Measurements from ENCODE around the gene NFYA. TPM values are rescaled to one million over a fixed set of nuclear protein-coding genes. Genes with fewer than 3 reads are reported as not detected.

Gene NFYA
- total and polyA plus RNA-seq, 5 experiments from 2014 or later = 17.0 to 60.0 (median 27.9) TPM

DNA sequence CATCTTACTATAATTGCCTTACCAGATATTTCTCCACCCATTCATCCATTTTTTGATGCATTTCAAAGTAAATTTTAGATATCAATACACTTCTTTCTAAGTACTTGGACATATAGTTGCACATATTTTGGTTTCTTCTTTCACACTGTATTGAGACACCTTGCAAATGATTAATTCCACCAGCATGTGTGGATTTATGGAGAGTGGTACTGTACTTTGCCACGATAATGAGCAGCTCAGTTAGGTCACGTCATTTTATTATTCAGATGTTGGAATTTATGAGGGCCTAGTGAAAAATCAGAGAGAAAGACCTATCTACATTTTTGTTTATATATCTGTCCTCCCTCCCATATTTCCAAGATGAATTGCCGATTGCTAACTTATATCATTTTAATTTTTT is 5.3 kb downstream of the NFYA start:
- ATAC-seq (no peak), DNase-seq (no peak)
- H3K36me3 Mint-ChIP-seq = peaks cover 8 to 36% (median 9%) of the 10 kb centered on the region in 3 donors
- H3K27ac Mint-ChIP-seq = peak overlapping the region in 5 of 10 donors; percentile 20 to 92 (median 31)
- POLR2A ChIA-PET = no interaction called here
- H3K27me3 Mint-ChIP-seq = no peaks in the 10 kb centered on the region
- H3K9me3 Mint-ChIP-seq = no peaks in the 10 kb centered on the region
- peaks cover 33 to 88% (median 75%) of the 10 kb centered on the region in 4 donors for H3K4me1 Mint-ChIP-seq
- no peak overlapping the region for H3K4me3 Mint-ChIP-seq

DNA sequence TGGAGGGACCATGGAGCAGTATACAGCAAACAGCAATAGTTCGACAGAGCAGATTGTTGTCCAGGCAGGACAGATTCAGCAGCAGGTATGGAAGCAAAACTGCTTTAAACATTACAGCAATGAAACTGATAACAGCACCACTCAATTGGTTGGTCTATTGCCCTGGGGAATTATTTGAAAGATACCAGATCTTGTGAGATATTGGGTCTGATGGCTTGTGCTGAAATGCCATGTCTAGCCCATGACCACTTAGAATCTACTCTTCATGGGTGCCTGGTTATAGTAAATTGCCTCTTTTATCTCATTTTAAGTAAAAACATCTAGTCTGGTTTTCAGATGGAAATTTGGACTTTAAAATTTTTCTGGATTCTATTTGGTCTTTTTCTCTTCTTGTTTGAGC is 6.3 kb downstream of the NFYA start:
- POLR2A ChIA-PET = interaction anchor here (0.6 kb wide), 1 partner anchor 1850 kb away, joined by 5 read pairs; the partner anchor contains the start of gene CNPY3
- Mint-ChIP-seq H3K9me3 (no peaks in the 10 kb centered on the region), H3K27ac (peak overlapping the region in 9 of 10 donors; percentile 75 to 95 (median 89)), H3K36me3 (peaks cover 4 to 45% (median 15%) of the 10 kb centered on the region in 3 donors), H3K4me1 (peaks cover 30 to 89% (median 80%) of the 10 kb centered on the region in 4 donors), H3K4me3 (peak overlapping the region in 3 of 10 donors; percentile 12 to 31 (median 26)), H3K27me3 (no peaks in the 10 kb centered on the region)
- no peak for DNase-seq
- ATAC-seq = no peak

- Mint-ChIP-seq H3K4me1 (peaks cover 19 to 76% (median 69%) of the 10 kb centered on the region in 4 donors), H3K9me3 (no peaks in the 10 kb centered on the region), H3K4me3 (peak overlapping the region; percentile 74 to 89 (median 82)), H3K27ac (peak overlapping the region; percentile 88 to 95 (median 92)), H3K27me3 (no peaks in the 10 kb centered on the region), H3K36me3 (peaks cover 4 to 57% (median 21%) of the 10 kb centered on the region in 3 donors)
- ATAC-seq = peak; percentile 92 to 97
- POLR2A ChIA-PET = interaction anchor here (1.0 kb wide), 1 partner anchor 8 kb away, joined by 5 read pairs; the partner anchor contains the start of genes NFYA and OARD1
- DNase-seq = peak in 5 of 10 donors; percentile 7 to 46 (median 34)
Measured at GRCh38 chr6:41080621-41081020, 7.8 kb downstream of the NFYA start.

DNA sequence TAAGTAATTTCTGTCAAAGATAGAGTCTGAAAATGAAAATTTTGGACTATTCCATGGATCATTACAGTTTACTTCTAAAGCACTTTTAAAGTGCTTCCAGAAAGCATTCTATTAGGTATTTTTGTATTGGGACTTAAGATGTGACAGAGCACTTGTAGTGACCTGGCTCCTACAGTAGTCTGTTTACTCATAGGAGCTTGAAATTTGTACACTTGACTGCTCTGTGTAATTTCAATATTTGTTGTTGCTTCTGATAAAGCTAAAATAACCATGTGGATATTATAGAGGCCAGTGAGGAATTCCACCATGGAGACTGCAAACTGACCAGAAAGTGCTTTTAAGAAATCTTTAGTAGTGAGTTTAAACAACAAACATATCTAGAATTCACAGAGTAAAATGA is 10.3 kb downstream of the NFYA start:
- peak overlapping the region in 1 of 10 donors; percentile 59 for H3K27ac Mint-ChIP-seq
- H3K36me3 Mint-ChIP-seq = peaks cover 4 to 78% (median 23%) of the 10 kb centered on the region in 3 donors
- POLR2A ChIA-PET = no interaction called here

GRCh38 chr6:41085182-41085581 is 12.4 kb downstream of the NFYA start:
- ATAC-seq (no peak), DNase-seq (no peak)
- H3K27ac Mint-ChIP-seq = no peak overlapping the region
- H3K4me3 Mint-ChIP-seq = no peak overlapping the region
- H3K9me3 Mint-ChIP-seq = no peaks in the 10 kb centered on the region
- H3K36me3 Mint-ChIP-seq = peaks cover 0 to 86% (median 20%) of the 10 kb centered on the region in 3 donors
- no peaks in the 10 kb centered on the region for H3K27me3 Mint-ChIP-seq
- H3K4me1 Mint-ChIP-seq = peaks cover 16 to 48% (median 42%) of the 10 kb centered on the region in 4 donors
- POLR2A ChIA-PET = no interaction called here

More for the DNA sequence above, 10.3 kb downstream of the NFYA start:
- Mint-ChIP-seq H3K9me3 (no peaks in the 10 kb centered on the region), H3K27me3 (no peaks in the 10 kb centered on the region), H3K4me3 (no peak overlapping the region), H3K4me1 (peaks cover 18 to 63% (median 59%) of the 10 kb centered on the region in 4 donors)
- DNase-seq = no peak
- no peak for ATAC-seq

DNA sequence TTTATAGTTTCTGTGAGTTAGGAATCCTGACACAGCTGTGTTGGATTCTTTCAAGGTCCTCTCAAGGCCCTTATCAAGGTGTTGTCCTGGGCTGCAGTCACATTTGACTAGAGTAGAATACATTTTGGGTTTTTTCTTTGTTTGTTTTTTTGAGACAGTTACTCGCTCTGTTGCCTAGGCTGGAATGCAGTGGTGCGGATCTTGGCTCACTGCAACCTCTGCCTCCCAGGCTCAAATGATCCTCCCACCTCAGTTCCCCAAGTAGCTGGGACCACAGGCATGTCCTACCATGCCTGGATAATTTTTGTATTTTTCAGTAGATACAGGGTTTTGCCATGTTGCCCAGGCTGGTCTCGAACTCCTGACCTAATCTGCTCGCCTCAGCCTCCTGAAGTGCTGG is 15.7 kb downstream of the NFYA start:
- H3K4me1 Mint-ChIP-seq = peaks cover 4 to 16% (median 12%) of the 10 kb centered on the region in 4 donors
- DNase-seq (no peak), ATAC-seq (no peak)
- peaks cover 0 to 91% (median 29%) of the 10 kb centered on the region in 3 donors for H3K36me3 Mint-ChIP-seq
- H3K27ac Mint-ChIP-seq = peak overlapping the region in 1 of 10 donors; percentile 40
- POLR2A ChIA-PET = no interaction called here
- H3K27me3 Mint-ChIP-seq = no peaks in the 10 kb centered on the region
- no peaks in the 10 kb centered on the region for H3K9me3 Mint-ChIP-seq
- no peak overlapping the region for H3K4me3 Mint-ChIP-seq

DNA sequence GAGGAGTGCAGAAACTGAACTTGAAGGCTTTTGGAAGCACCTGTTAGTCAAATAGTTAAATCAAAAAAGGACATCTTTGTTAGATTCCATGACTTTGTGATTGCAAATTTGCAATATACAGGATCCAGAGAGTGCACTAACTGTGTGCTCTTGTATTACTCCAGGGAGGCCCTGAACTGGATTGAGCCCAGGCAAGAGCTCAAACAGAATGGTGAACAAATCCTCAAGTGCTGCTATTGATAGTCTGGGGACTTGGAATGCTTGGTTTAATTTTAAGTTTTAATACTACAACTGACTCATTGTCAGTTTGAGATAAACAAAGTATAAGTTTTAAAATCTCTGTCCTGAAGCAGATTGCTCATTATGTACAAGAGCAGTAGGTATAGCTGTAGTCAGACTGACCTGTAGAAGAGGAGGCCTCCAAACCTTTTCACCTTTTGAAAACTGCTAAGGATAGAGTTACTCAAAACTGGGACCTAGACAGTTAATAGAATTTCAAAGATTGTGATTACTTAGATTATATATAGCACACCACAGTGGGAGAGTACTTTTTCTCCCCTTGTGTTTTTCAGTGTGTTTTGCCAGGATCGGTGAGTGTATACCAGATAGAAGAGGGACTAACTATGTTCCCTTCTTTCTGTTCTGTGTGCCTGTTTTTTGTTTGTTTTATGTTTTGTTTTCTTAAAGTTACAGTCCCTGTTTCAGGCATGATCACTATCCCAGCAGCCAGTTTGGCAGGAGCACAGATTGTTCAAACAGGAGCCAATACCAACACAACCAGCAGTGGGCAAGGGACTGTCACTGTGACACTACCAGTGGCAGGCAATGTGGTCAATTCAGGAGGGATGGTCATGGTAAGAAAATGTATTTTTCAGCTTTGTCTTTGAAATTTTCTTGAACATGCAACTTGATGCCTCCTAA is 18.3 kb downstream of the NFYA start:
- H3K4me3 Mint-ChIP-seq = no peak overlapping the region
- H3K27ac Mint-ChIP-seq = peak overlapping the region in 4 of 10 donors; percentile 2 to 52 (median 26)
- DNase-seq (no peak), ATAC-seq (no peak)
- H3K9me3 Mint-ChIP-seq = no peaks in the 10 kb centered on the region
- H3K36me3 Mint-ChIP-seq = peaks cover 8 to 91% (median 36%) of the 10 kb centered on the region in 3 donors
- H3K4me1 Mint-ChIP-seq = peaks cover under 1 to 13% (median 7%) of the 10 kb centered on the region in 4 donors
- no peaks in the 10 kb centered on the region for H3K27me3 Mint-ChIP-seq
- POLR2A ChIA-PET = no interaction called here

DNA sequence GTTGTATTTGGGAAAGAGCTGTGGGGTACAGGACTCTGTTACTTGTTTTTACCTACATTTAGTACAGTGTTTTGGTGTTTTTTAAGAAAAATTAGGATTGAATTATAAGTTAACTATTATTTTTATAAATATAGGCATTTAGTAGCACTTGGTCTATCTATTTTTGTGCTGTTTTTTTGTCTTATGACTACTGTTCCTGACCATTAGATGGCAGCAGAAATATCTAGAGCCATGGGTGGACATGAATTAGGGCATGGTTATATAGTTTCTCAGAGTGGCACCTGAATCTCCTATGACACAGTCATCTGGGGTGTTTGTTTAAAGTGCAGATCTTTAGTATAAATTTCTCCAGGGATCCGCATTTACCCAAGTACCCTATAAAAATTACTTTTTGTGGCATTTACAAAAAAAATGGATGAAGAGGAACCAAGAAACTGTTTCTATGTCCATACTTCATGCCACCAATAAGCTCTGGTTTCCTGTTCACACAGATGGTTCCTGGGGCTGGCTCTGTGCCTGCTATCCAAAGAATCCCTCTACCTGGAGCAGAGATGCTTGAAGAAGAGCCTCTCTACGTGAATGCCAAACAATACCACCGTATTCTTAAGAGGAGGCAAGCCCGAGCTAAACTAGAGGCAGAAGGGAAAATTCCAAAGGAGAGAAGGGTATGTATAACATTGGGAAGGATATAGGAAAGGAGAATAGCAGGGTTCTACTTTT is 19.8 kb downstream of the NFYA start:
- Mint-ChIP-seq H3K36me3 (peaks cover 8 to 93% (median 43%) of the 10 kb centered on the region in 3 donors), H3K4me1 (peaks cover 0 to 18% (median 9%) of the 10 kb centered on the region in 4 donors), H3K9me3 (no peaks in the 10 kb centered on the region), H3K27ac (peak overlapping the region in 3 of 10 donors; percentile 29 to 51 (median 43)), H3K4me3 (no peak overlapping the region), H3K27me3 (no peaks in the 10 kb centered on the region)
- no peak for DNase-seq
- ATAC-seq = no peak
- POLR2A ChIA-PET = no interaction called here

DNA sequence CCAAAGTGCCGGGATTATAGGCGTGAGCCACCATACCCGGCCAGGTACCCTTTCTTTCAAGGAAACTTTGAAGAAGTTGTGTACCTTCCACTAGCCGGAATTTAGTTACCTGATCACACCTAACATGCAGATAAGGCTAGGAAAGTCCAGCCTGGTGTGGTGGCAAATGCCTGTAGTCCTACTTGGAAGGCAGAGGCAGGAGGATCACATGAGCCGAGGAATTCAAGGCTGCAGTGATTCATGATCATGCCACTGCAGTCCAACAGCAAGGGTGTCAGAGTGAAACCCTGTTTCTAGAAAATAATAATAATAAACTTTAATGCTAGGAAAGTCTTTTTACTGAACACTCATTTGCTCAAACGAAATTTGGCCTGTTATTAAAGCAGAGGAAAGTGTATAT is 21.0 kb downstream of the NFYA start:
- Mint-ChIP-seq H3K4me3 (no peak overlapping the region), H3K4me1 (peaks cover 5 to 26% (median 16%) of the 10 kb centered on the region in 4 donors), H3K9me3 (no peaks in the 10 kb centered on the region), H3K27ac (no peak overlapping the region), H3K27me3 (no peaks in the 10 kb centered on the region), H3K36me3 (peaks cover 8 to 96% (median 49%) of the 10 kb centered on the region in 3 donors)
- DNase-seq = no peak
- POLR2A ChIA-PET = no interaction called here
- ATAC-seq = no peak

DNA sequence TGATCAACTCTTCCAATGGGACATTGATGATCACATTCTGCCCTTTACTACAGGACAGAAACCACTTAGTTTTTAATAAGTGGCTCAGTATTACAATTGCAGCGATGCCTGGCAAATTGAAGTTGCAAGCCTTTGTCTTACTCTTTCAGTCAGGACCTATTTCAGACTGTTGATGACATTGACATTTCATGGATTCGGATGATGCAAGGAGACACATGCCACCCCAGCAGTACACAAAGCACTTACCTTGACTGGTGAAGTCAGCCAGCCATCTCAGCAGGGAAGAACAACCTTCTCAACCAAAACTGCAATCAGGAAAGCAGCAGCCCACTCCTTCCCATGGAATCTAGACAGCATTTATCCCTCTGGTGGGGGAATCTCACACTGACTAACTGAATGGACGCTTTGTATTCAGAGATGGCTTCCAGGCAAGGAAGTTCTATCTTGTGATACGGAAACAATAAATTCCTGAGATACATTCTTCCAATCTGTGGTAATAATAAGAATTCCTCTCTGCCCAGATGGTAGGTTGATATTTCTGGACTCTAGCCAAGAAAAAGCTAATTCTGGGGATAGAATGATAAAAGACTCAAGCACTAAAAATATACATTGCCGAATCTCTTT is 24.8 kb downstream of the NFYA start:
- peak overlapping the region in 4 of 10 donors; percentile 36 to 59 (median 48) for H3K27ac Mint-ChIP-seq
- no peaks in the 10 kb centered on the region for H3K27me3 Mint-ChIP-seq
- POLR2A ChIA-PET = no interaction called here
- H3K4me1 Mint-ChIP-seq = peaks cover 15 to 33% (median 21%) of the 10 kb centered on the region in 4 donors
- DNase-seq (no peak), ATAC-seq (no peak)
- no peaks in the 10 kb centered on the region for H3K9me3 Mint-ChIP-seq
- no peak overlapping the region for H3K4me3 Mint-ChIP-seq
- peaks cover 13 to 91% (median 49%) of the 10 kb centered on the region in 3 donors for H3K36me3 Mint-ChIP-seq

DNA sequence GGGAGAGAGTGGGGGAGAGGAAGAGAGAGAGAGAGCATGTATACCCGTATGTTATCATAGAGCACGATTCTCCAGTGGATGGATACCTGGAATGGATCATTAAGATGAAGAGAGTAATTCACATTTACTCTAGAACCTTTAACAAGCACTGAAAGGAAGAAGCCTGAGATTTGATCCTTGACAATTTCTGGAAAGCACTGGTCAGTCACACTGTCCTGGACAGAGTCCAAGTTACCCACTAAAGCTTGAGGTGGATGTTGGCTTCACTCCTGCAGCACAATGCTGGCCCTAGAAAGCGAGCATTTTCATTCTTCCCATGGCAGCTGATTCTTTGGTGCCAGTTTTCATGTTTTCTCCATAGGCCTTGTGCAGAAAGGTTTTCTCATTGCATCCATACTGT is 25.6 kb downstream of the NFYA start:
- Mint-ChIP-seq H3K9me3 (no peaks in the 10 kb centered on the region), H3K27ac (peak overlapping the region in 6 of 10 donors; percentile 2 to 65 (median 40)), H3K4me1 (peaks cover 15 to 33% (median 21%) of the 10 kb centered on the region in 4 donors), H3K4me3 (no peak overlapping the region), H3K27me3 (no peaks in the 10 kb centered on the region), H3K36me3 (peaks cover 13 to 84% (median 45%) of the 10 kb centered on the region in 3 donors)
- POLR2A ChIA-PET = interaction anchor here (1.8 kb wide), 1 partner anchor 26 kb away, joined by 4 read pairs; the partner anchor contains the start of gene NFYA
- ATAC-seq = no peak
- no peak for DNase-seq

- peak overlapping the region in 4 of 10 donors; percentile 13 to 70 (median 58) for H3K27ac Mint-ChIP-seq
- peaks cover 9 to 25% (median 19%) of the 10 kb centered on the region in 4 donors for H3K4me1 Mint-ChIP-seq
- no peaks in the 10 kb centered on the region for H3K9me3 Mint-ChIP-seq
- ATAC-seq (peak in 1 of 2 donors; percentile 83), DNase-seq (peak in 4 of 10 donors; percentile 7 to 68 (median 44))
- H3K27me3 Mint-ChIP-seq = no peaks in the 10 kb centered on the region
- H3K4me3 Mint-ChIP-seq = peak overlapping the region in 4 of 10 donors; percentile 17 to 59 (median 30)
- POLR2A ChIA-PET = interaction anchor here (0.6 kb wide), 1 partner anchor 178 kb away, joined by 4 read pairs; no protein-coding TSS in a partner anchor
- peaks cover 5 to 59% (median 29%) of the 10 kb centered on the region in 3 donors for H3K36me3 Mint-ChIP-seq
Measured at GRCh38 chr6:41100871-41101287, 28.1 kb downstream of the NFYA start.

Measured in naive thymus-derived CD8-positive, alpha-beta T cell (primary cell).